ENCODE results near the gene MAST4.

GRCh38 chr5:66820630-66821207, 224.5 kb downstream of the MAST4 start:
- TF ChIP-seq CTCF (conservative IDR thresholded peaks at IDR 0.05; ENCODE audit: low read length): no peak
- TF ChIP-seq EZH2phosphoT487 (IDR thresholded peaks at IDR 0.05; ENCODE audit: borderline replicate concordance, low read depth, low read length): no peak
